CD4-positive, alpha-beta T cell treated with Interleukin-12 subunit alpha and Interleukin-12 subunit beta, for 1 hour (primary cell): Measurements from ENCODE around the gene TSEN2.
"Not testable (repeated sequence)": the region's sequence is repeated elsewhere in the genome, so short reads cannot be mapped to it uniquely, and the experiment has no call there.

ENCODE experiments used
- DNase-seq: peaks from one replicate; pipeline ENCODE4 v3.0.0-alpha.2; 2020

Gene TSEN2

GRCh38 chr3:12472796-12473195, 11.5 kb upstream of the TSEN2 start:
- DNase-seq, result no peak

GRCh38 chr3:12473511-12473910, 10.8 kb upstream of the TSEN2 start:
- no peak for DNase-seq

GRCh38 chr3:12476238-12476897, 7.9 kb upstream of the TSEN2 start:
- DNase-seq, result no peak

GRCh38 chr3:12477256-12477655, 7.0 kb upstream of the TSEN2 start:
- DNase-seq, result no peak

GRCh38 chr3:12478326-12478725, 6.0 kb upstream of the TSEN2 start:
- DNase-seq, result no peak

- DNase-seq, result not testable (repeated sequence)
These were observed 5.1 kb upstream of the TSEN2 start for GRCh38 chr3:12479198-12479597.

- DNase-seq, result peak; percentile 67
These were observed 4.3 kb upstream of the TSEN2 start for GRCh38 chr3:12479919-12480427.

- no peak for DNase-seq
These were observed 870 bp upstream of the TSEN2 start for GRCh38 chr3:12483410-12483809.

GRCh38 chr3:12483872-12484197, 445 bp upstream of the TSEN2 start:
- no peak for DNase-seq

- no peak for DNase-seq
These were observed 675 bp downstream of the TSEN2 start for GRCh38 chr3:12484983-12485327.

- no peak for DNase-seq
These were observed 1.7 kb downstream of the TSEN2 start for GRCh38 chr3:12486001-12486400.

- no peak for DNase-seq
These were observed 2.6 kb downstream of the TSEN2 start for GRCh38 chr3:12486916-12487315.

GRCh38 chr3:12487336-12487735, 3.1 kb downstream of the TSEN2 start:
- DNase-seq, result no peak

- DNase-seq, result no peak
These were observed 3.5 kb downstream of the TSEN2 start for GRCh38 chr3:12487786-12488185.

- no peak for DNase-seq
These were observed 5.1 kb downstream of the TSEN2 start for GRCh38 chr3:12489368-12489767.

GRCh38 chr3:12489832-12490231, 5.6 kb downstream of the TSEN2 start:
- DNase-seq, result no peak

- DNase-seq, result no peak
These were observed 6.3 kb downstream of the TSEN2 start for GRCh38 chr3:12490547-12490946.

- DNase-seq, result no peak
These were observed 11.6 kb downstream of the TSEN2 start for GRCh38 chr3:12495749-12496452.

GRCh38 chr3:12496453-12496761, 12.1 kb downstream of the TSEN2 start:
- DNase-seq, result no peak

- DNase-seq, result no peak
These were observed 15.2 kb downstream of the TSEN2 start for GRCh38 chr3:12499474-12499873.

GRCh38 chr3:12501360-12502020, 17.2 kb downstream of the TSEN2 start:
- DNase-seq, result no peak

- DNase-seq, result no peak
These were observed 19.1 kb downstream of the TSEN2 start for GRCh38 chr3:12503126-12503957.

- no peak for DNase-seq
These were observed 22.0 kb downstream of the TSEN2 start for GRCh38 chr3:12506201-12506709.
